Inflammatory macrophage treated with lipopolysaccharide for 4 hours (primary cell): ENCODE results near the gene DENND1A.
A peak's percentile ranks its signal among the peaks of the same experiment; 100 is the strongest.
"Not testable (repeated sequence)": the region's sequence is repeated elsewhere in the genome, so short reads cannot be mapped to it uniquely, and the experiment has no call there.

Experiments
- DNase-seq: peaks from one replicate; pipeline ENCODE4 v3.0.0-alpha.2; 2020

The DENND1A gene, protein sequence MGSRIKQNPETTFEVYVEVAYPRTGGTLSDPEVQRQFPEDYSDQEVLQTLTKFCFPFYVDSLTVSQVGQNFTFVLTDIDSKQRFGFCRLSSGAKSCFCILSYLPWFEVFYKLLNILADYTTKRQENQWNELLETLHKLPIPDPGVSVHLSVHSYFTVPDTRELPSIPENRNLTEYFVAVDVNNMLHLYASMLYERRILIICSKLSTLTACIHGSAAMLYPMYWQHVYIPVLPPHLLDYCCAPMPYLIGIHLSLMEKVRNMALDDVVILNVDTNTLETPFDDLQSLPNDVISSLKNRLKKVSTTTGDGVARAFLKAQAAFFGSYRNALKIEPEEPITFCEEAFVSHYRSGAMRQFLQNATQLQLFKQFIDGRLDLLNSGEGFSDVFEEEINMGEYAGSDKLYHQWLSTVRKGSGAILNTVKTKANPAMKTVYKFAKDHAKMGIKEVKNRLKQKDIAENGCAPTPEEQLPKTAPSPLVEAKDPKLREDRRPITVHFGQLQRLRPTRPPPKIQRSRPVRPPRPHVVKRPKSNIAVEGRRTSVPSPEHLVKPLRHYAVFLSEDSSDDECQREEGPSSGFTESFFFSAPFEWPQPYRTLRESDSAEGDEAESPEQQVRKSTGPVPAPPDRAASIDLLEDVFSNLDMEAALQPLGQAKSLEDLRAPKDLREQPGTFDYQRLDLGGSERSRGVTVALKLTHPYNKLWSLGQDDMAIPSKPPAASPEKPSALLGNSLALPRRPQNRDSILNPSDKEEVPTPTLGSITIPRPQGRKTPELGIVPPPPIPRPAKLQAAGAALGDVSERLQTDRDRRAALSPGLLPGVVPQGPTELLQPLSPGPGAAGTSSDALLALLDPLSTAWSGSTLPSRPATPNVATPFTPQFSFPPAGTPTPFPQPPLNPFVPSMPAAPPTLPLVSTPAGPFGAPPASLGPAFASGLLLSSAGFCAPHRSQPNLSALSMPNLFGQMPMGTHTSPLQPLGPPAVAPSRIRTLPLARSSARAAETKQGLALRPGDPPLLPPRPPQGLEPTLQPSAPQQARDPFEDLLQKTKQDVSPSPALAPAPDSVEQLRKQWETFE

DNA sequence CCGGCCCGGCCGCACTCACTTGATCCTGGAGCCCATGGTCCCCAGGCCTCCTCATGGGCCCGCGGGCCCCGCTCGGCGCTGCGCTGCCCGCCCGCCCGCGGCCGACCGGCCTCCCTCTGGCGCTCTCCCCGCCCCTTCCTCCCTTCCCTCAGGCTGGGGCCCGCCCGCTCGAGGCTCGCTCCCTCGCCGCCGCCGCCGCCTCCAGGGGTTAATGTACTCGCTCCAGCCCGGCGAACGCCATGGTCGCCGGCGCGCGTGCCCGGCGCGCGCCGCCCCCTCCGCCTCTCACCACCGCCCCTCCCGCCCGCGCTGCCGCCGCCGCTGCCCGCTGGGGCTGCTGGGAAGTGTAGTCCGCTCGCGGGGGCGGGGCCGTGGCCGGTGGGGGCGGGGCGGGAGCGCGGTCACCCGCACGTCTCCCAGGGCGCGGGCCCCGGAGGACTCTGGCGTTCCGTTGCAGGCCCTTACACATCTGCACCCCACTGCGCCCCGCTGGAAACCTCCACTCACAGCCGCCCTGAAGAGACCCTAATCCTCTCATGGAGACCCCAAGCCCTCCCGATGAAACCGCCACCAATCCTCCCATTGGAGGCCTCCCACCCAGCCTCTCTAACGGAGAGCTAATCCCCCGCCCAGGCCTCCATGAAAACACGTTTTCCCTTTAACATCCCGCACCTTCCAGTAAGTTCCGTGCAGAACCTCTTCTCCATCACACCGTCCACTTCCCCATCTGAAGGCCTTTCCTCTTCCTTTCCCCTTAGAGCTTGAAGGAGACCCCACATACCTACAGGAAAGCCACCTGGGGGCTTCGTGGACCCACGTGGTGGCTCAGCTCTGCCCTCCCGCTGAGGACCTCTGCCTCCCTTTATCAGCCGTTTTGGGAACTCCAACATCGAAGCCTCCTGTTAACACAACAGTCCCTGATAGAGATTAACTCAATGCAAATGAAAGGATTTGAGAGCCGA is at the start of gene DENND1A:
Gene DENND1A (minus strand): TSS at position 257 of the 962 bp plus-strand sequence. CDS start 221 bp downstream, at position 36.
- DNase-seq = peak; percentile 89

DNA sequence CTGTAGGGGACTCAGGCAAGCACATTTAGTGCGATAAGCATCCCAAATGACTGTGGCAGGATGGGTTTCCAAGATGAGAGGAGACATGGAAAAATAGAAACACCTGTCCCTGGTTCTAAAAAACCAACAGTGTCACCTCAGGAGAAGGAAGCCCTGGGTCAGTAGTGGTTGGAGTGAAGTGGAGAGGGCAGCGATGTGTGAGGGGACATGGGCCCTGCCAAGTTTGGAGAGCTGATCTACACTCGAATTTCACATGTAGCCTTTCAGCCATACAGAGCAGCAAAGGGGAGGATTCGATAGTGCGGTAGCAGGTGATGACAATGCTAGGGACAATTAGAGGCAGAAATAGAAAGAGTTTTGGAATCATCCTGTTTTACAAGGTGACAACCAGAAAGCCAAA is 49.1 kb upstream of the DENND1A start:
- no peak for DNase-seq

DNA sequence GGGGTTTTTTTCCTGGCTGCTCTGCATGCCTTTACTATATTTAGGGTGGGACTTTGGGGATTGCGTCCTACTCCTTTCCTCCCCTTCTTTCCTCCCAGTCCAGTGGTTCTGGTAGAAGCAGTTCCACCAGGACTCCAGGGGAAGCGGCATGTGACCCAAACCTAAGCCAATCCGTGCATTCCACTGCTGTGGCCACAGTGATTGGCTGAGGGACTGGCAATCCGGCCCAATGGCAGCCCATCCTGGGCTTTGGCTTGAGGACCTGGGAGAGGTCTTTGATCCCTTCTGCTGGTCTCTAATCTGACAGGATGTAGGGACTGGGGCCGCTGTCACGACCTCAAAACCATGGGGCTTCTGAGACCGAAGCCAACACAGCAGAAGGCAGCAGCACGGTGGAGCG is 46.7 kb upstream of the DENND1A start:
- not testable (repeated sequence) for DNase-seq

DNA sequence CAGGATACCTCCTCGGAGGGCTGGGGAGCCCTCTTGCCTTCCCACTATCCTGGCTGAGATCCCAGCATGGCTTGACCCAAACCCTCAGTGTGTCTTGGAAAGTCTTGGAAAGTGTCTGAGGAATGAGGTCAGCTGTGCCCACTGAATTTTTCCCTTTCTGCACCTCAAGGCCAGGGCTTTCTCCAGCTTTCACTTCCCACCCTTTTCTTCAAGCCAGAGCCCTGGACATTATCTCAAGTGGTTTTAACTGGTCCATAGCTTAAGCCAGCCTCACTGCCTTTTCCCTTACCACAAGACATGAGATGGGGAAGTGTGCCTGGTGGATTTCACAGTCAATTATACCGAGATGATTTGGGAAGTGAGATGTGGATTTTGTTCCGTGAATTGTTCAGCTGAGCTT is 45.9 kb upstream of the DENND1A start:
- DNase-seq = no peak

DNA sequence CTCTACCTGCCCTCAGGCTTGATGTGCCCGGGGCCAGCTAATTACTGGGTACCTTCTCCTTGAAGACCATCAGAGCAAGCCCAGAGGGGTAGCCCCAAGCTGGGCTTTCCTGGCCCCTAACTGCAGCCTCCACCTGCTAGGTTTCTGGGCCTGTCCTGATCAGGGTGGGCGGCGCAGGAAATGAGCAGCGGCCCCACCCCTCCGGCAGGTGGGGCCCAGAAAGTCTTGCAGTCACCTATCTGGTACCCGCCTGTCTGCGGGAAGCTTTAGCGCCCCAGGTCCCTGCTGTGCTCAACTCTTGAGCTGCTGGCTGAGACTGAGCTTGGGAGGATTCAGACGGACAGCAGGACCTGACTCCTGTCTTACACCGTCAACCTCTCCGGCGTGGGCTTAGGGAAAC is 44.5 kb upstream of the DENND1A start:
- DNase-seq = no peak

DNA sequence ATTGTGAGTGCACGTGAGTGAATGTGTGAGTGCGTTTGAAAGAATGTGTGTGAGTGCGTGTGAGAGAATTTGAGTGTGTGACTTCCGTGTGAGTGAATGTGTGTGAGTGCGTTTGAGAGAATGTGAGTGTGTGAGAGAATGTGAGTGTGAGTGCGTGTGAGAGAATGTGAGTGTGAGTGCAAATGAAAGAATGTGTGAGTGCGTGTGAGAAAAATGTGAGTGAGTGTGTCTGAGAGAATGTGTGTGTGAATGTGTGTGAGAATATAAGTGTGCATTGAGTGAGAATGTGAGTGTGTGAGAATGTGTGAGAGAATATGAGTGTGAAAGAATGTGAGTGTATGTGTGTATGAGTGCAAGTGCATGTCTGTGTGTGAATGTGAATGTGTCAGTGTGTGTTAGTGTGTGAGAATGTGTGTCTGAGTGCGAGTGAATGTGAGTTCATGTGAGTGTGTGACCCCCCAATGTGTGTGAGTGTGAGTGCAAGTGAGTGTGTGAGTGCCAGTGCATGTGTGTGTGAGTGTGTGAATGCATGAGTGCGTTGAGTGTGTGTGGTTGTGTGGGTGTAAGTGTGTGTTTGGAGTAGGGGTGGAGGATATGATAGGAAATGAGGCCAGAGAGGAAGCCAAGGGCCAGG is 43.8 kb upstream of the DENND1A start:
- DNase-seq = no peak

DNA sequence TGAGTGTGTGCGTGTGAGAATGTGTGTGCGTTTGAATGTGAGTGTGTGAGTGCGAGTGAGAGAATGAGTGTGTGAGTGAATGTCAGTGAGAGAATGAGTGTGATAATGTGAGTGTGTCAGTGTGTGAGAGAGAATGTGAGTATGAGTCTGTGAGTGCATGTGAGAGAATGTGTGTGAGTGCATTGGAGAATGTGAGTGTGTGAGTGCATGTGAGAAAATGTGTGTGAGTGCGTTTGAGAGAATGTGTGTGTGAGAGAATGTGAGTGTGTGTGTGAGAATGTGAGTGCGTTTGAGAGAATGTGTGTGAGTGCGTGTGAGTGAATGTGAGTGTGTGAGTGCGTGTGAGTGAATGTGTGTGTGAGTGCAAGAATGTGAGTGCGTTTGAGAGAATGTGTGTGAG is 42.7 kb upstream of the DENND1A start:
- DNase-seq = no peak

DNA sequence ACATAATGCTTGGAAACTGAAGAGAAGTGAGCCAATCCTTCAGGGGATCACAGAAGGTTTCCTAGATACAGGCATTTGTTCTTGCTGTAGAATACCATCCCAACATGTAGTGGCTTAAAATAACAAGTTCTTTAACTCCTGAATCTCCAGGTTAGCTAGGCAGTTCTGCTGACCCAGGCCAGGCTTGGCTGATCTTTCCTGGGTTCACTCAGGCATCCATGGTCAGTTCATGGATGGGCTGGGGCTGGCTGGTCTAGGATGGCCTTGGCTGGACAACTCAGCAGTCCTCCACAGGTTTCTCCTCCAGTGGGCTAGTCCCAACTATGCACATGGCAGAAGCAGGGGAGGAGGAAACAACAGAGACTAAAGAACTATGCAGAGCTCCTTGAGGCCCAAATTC is 37.4 kb upstream of the DENND1A start:
- DNase-seq = no peak

DNA sequence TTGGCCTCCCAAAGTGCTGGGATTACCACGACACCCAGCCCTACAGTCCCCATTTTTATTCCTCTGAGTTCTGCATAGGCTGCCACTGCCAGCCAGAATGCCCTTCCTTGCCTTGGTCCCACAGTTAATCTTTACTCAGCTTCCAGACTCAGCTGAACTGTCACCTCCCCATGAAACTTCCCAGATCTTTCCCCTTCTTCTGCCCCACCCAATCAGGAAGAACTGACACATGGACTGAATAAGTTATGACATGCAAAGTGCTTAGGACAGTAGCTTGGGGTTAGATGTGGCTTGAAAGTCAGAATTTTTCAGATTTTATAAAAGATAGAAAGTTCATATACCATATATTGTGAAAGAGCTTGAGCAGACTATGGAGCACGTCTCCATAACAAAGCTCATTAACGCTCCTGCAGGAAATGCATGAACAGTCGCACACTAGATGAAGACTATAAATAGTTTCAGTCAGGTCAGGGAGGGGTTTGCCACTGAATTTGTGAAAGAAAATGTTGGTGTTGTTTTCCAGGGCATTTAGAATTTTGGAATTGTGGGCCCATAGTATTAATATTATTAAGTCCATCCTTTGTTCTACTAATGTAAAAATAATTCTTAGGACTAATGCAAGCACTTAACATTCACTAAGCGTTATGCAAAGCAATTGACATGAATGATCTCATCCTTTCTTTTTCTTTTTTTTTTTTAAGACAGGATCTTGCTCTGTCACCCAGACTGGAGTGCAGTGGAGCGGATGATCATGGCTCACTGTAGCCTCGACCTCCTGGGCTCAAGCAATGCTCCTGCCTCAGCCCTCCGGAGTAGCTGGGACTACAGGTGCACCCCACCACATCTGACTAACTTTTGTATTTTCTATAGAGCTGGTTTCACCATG is 36.1 kb upstream of the DENND1A start:
- DNase-seq = peak; percentile 20

DNA sequence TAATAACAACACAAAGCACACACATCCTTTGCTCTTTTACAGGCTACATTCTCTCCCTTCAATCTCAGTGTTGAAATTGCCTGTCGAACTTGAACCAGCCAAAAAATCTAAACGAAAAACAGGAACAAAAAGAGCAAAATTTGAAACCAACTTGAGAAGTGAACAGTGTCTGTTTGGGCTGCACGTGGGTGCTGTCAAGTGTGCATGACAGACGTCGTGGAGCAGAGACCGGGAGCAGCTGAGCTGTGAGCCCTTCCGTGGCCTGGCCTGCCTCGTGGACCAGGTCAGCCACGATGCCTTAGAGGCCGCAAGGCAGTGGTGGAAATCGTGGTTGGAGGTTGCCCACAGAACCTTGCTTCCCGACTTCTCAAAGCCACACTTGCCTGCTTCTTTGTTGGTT is 34.8 kb upstream of the DENND1A start:
- peak; percentile 35 for DNase-seq

DNA sequence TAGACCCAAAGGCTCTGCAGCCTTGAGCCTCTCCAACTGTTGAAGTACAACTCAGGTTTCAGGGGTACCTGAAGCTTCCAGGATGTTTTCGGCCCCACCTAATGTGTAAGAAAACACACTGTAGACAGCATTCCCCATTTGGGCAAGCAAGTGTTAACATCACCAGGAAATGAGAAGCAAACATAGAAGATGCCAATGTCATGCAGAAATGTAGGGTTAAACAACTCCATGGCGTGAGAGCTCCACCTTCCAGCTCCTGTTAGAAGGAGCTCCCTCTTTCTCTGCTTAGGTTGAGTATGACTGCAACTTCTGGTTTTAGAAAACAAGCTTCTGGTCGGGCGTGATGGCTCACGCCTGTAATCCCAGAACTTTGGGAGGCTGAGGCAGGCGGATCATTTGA is 31.0 kb upstream of the DENND1A start:
- no peak for DNase-seq

DNA sequence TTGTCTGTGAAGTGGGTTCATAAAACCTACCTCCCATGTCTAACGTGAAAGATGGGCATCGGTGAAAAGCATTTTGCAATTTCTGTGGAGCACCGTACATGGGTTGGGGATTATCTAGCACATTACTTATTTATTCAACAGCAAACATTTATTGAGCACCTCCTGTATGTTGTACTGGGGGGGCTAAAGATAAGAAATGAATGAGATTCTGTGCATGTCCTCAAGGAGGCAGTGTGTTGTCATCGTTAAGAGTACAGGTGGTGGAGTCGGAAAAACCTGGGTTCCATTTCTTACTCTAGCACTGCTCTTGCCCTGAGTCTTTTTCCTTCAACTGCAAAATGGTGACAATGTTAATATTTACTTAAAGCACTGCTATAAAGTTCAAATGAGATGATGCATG is 30.4 kb upstream of the DENND1A start:
- peak; percentile 12 for DNase-seq

DNA sequence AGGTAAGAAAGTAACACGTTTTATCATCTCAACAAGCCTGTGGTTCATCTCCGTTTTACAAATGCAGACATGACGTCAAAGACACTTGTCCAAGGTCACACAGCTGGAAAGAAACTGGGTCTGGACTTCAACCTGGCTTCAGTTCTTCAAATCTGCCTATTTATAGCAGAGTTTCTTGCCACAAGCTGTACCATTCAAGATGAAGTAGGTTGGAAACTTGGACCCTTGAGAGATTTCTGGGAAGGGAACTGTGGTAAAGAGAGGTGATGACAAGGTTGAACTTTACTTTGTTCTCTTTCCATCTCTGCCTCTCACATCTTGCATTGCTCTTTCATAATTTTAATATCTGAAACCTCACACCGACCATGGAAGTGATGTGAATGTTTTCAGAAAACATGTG is 29.9 kb upstream of the DENND1A start:
- DNase-seq = no peak

DNA sequence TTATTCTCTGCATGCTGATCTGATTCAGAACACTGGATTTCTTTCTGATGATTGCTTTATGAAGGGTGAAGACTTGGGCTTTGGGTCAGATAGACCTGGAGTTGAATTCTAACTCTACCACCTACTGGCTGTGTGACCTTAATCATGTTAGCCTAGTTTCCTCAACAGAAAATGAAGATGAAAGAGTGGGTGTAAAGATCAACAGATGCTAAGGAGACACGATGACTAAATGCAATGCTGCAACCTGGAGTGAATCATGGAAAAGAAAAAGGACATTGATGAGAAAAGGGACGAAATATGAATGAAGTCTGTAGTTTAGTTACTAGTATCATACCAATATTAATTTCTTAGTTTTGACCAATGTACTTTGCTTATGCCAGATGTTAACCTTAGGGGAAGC is 27.8 kb upstream of the DENND1A start:
- peak; percentile 43 for DNase-seq

DNA sequence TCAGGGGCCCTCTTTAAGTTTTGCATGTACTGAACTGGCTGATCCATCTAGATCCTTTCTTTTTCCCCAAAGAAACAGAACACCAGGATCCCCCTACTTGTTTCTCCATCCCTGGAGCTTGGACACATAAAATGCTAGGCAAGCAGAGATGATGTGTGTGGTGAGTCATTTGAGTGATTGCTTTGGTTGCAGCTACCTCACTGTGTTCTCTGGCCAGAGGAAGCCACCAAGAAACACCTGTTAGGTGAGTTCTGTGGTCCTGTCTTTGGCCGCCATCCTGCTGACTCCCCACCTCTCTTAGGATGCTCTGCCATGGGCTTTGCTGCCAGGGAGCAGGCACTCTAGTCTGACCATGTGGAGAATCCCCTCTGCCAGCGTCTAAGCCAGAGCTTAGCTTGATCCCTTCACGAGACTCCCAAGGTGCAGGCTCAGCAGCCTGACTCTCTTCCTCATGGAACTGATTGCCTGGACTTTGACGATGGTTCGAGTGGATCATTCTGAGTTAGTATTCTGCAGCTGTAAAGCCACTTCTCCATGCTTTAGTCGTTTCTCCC is 27.3 kb upstream of the DENND1A start:
- no peak for DNase-seq

DNA sequence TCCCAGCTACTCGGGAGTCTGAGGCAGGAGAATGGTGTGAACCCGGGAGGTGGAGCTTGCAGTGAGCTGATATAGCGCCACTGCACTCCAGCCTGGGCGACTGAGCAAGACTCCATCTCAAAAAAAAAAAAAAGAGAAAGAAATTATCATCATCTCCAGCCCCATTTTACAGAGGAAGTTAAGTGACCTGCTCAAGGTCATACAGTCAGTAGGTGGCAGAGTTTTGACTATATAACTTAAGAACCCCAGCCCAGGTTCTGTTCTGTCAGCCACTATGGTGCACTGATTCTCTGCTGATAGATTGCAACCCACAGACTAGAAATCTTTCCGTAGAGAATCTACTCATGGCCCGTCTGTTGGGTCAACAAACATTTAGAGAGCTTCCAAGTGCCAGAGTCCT is 25.7 kb upstream of the DENND1A start:
- DNase-seq = no peak

DNA sequence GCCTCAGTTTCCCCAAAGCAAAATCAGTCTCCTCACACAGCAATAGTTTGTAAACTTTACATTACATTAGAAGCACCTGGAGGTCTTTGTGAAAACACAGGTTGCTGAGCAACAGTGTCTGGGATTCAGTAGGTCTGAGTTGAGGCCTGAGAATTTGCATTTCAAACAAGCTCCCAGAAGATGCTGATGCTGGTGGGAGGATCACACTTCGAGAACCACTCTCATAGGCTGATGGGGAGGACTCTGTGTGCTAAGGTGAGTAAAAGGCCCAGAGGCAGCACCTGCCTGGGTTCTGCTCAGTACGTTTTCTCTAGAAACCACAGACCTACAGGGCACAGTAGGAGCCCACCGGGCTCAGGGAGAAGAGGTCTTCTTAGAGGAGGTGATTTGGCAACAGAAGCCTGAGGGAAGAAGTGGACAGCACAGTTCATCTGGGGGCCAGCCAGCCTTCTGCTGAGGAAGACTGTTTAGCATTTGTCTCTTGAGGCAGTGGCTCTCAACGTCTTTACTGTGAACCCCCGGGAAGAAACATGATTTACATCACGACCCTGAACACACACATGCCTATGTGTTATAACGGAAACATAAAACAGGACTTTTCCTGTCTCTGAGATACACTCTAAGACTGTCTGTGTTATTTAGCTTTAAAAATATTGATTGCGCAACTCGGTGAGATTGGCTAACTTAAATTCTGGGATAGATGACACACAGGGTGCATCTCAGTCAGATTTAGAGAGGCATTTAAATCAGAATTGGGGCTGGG is 24.8 kb upstream of the DENND1A start:
- DNase-seq = peak; percentile 40

DNA sequence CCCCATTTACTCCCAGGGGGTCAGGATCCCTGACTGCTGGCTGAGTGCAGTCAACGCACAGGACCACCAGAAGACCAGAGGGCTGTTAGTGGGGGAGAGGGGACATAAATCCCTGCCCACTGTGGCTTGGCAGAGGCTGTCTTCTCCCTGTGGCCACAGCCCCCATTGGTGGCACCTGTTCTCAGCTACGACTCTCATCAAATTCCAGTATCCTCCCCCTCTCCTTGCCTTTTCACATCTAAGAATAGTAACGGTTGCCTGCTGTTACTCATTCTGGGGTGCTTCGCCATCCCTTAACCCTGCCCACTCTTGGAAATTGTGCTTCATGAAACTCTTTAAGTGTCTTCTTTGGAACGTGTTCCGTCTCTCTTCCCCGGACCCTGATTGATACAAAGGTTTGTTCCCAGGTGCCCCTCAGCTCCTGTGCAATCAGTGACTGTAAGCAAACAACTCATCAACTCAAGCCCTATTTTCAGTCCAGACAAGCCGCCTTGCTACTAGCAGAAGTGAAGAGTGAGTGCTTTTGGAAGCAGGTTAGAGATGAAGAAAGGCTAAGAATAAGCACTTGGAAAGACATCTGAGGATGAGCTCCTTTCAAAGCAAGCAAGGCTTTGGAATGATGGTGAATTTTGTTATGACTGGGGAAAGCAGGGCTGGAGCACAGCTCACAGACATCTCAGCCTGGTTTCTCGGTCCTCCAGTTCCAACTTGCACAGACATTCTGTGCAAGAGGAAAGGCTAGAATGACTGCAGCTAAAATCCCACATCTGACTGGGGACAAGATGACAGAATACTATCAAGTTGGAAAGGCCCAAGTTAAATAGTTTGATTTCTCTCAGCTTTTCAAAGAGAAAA is 22.9 kb upstream of the DENND1A start:
- no peak for DNase-seq

DNA sequence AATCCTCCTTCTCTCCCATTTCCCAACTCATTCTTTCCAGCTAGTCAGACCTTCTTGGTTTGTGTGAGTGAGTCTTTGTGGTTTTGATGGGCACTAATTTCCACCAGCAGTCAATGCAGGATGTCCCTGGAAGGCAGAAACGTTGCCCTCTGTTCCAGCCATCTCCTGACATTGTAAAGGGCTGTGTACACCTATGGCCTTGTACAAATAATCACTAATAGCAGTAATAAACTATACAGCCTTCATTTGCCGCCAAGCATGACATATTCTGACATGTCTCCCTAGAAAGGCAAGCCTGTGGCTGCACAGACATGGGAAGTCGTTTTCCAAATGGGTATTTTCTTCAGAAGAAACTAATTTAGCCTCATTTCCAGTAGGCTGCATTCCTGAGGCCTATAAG is 18.4 kb upstream of the DENND1A start:
- no peak for DNase-seq
